Measurements from ENCODE around the gene CAMTA1. TPM values are rescaled to one million over a fixed set of nuclear protein-coding genes. Genes with fewer than 3 reads are reported as not detected.

Gene CAMTA1
- polyA plus RNA-seq, 1 donor (not counting 4 experiments of a cell fraction or from before 2014, with no cell fraction given) = 51.4 TPM

- dilution Hi-C loops (cut with MboI; ENCODE audit: extremely low pct_ligation_motif_present, low sequenced_read_pairs) = no loop called here
- no peak for DNase-seq (ENCODE audit: low read depth, low spot score)
- Histone ChIP-seq H2AFZ (ENCODE audit: control insufficient read depth, low read length) (no peak overlapping the region), H3K9me1 (ENCODE audit: control insufficient read depth, extremely low read depth, insufficient read depth, low read length) (no peaks in the 10 kb centered on the region), H3K9ac (ENCODE audit: control insufficient read depth, extremely low read depth, insufficient read depth, low read length) (no peak overlapping the region), H3K27ac (ENCODE audit: control insufficient read depth, insufficient read depth, low read length) (no peak overlapping the region), H3K27me3 (ENCODE audit: control insufficient read depth, extremely low read depth, insufficient read depth, low read length) (peaks cover 6% of the 10 kb centered on the region), H3K79me2 (ENCODE audit: control insufficient read depth, insufficient read depth, low read length) (no peaks in the 10 kb centered on the region), H3K4me1 (ENCODE audit: control insufficient read depth, extremely low read depth, insufficient read depth, low read length) (no peaks in the 10 kb centered on the region), H3K9me3 (ENCODE audit: control insufficient read depth, low read depth, low read length) (no peaks in the 10 kb centered on the region), H3K4me2 (ENCODE audit: control insufficient read depth, extremely low read depth, insufficient read depth, low read depth, low read length) (no peak overlapping the region), H4K20me1 (ENCODE audit: control insufficient read depth, extremely low read depth, insufficient read depth, low read length) (no peaks in the 10 kb centered on the region), H3K36me3 (ENCODE audit: control insufficient read depth in 2 of 2, extremely low read depth in 1 of 2, insufficient read depth in 2 of 2, low read length in 2 of 2) (no peaks in the 10 kb centered on the region), H3K4me3 (ENCODE audit: control insufficient read depth in 2 of 3, extremely low read depth in 1 of 3, insufficient read depth in 2 of 3, low read depth in 1 of 3, low read length in 3 of 3) (no peak overlapping the region)
- no peak for FAIRE-seq
- TF ChIP-seq EZH2 (IDR thresholded peaks at IDR 0.05; ENCODE audit: low read length) (no peak), CTCF (optimal IDR thresholded peaks at IDR 0.05 in 1 of 3, IDR thresholded peaks at IDR 0.05 in 1 of 3, conservative IDR thresholded peaks at IDR 0.05 in 1 of 3; ENCODE audit: extremely low read depth in 1 of 3, insufficient read depth in 2 of 3, low read length in 3 of 3) (no peak)
These were observed 635.3 kb downstream of the CAMTA1 start for GRCh38 chr1:7420470-7421100.

DNA sequence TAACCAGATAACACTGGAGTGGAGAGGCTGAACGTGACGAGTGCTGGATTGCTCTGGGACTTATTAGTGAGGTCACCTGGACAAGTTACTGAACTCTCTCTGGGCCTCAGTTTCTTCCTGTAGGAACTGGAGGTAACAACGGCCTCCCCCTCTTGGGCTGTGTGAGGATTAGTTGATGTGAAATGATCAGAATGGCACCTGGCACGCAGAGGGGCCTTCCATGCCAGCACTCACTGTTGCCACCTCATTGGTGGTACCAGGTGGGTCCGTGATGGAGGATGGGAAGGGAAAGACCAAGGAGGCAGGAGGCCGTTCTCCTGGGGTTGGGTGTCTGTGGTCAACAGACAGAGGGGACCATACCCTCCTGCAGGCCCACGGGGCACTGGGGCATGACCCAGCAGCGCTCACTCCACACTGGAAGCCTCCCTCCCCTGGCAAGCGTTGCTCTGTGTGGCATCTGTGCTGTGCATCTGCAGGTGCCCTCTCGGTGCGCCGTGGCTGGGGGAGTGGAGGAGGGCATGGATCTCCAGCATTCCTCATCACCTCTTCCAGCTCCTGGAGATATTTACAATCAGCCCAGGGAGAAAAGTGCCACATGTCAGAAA lies 636.3 kb downstream of the CAMTA1 start:
- Histone ChIP-seq H3K9me1 (ENCODE audit: control insufficient read depth, extremely low read depth, insufficient read depth, low read length) (no peaks in the 10 kb centered on the region), H2AFZ (ENCODE audit: control insufficient read depth, low read length) (no peak overlapping the region), H3K4me2 (ENCODE audit: control insufficient read depth, extremely low read depth, insufficient read depth, low read depth, low read length) (no peak overlapping the region), H3K27me3 (ENCODE audit: control insufficient read depth, extremely low read depth, insufficient read depth, low read length) (peaks cover 6% of the 10 kb centered on the region), H3K27ac (ENCODE audit: control insufficient read depth, insufficient read depth, low read length) (no peak overlapping the region), H3K79me2 (ENCODE audit: control insufficient read depth, insufficient read depth, low read length) (no peaks in the 10 kb centered on the region), H4K20me1 (ENCODE audit: control insufficient read depth, extremely low read depth, insufficient read depth, low read length) (no peaks in the 10 kb centered on the region), H3K9ac (ENCODE audit: control insufficient read depth, extremely low read depth, insufficient read depth, low read length) (no peak overlapping the region), H3K36me3 (ENCODE audit: control insufficient read depth in 2 of 2, extremely low read depth in 1 of 2, insufficient read depth in 2 of 2, low read length in 2 of 2) (no peaks in the 10 kb centered on the region), H3K9me3 (ENCODE audit: control insufficient read depth, low read depth, low read length) (no peaks in the 10 kb centered on the region), H3K4me1 (ENCODE audit: control insufficient read depth, extremely low read depth, insufficient read depth, low read length) (no peaks in the 10 kb centered on the region), H3K4me3 (ENCODE audit: control insufficient read depth in 2 of 3, extremely low read depth in 1 of 3, insufficient read depth in 2 of 3, low read depth in 1 of 3, low read length in 3 of 3) (no peak overlapping the region)
- no peak for TF ChIP-seq EZH2 (IDR thresholded peaks at IDR 0.05; ENCODE audit: low read length)
- no peak for TF ChIP-seq CTCF (optimal IDR thresholded peaks at IDR 0.05 in 1 of 3, IDR thresholded peaks at IDR 0.05 in 1 of 3, conservative IDR thresholded peaks at IDR 0.05 in 1 of 3; ENCODE audit: extremely low read depth in 1 of 3, insufficient read depth in 2 of 3, low read length in 3 of 3)
- dilution Hi-C loops (cut with MboI; ENCODE audit: extremely low pct_ligation_motif_present, low sequenced_read_pairs) = no loop called here
- DNase-seq (ENCODE audit: low read depth, low spot score) (no peak), FAIRE-seq (no peak)

All from keratinocyte (primary cell).